Stromal cell of bone marrow (primary cell): Measurements from ENCODE around the gene BCOR.

ENCODE experiments used
- DNase-seq: peaks from one replicate; pipeline ENCODE4 v3.0.0-alpha.2; 2012; ENCODE audit warnings: low read depth

The BCOR gene

DNA sequence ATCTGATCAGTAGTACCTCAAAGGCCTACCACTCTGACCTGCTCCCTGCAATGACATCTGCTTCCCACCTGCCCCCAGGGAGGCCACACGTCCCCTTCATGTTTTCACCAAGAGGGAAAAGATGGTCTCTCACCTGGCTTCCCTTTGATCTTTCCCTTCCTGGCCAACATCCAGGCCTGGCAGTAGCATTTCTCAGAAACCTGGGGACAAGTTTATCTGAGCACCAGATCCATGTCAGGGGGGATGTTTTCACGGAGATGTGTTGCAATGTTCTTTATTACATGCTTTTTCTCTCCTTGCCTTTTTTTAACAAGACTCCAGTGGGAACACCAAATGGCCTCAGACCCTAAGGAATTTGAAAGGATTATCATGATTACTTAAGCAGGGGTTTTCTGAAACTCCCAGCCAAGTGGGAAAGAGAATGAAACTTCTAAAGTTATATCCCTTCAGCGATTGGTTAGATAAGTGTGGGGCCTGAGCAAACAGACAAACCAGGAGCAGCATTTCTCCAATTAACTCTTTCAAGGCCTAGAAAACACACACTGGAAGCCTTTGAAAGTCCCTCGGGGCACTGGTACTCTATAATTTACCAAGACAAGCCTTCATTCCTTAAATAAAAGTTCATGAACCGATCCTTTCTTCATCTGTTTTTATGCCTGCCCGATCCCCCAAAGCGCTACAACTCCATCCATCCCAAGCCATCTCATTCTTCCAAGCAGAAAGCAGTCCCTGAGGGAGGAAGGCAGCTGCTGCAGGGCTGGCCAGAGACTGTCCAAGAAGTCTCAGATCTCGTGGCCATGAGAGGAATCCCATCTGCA is 94.1 kb downstream of the BCOR start:
- DNase-seq: no peak

DNA sequence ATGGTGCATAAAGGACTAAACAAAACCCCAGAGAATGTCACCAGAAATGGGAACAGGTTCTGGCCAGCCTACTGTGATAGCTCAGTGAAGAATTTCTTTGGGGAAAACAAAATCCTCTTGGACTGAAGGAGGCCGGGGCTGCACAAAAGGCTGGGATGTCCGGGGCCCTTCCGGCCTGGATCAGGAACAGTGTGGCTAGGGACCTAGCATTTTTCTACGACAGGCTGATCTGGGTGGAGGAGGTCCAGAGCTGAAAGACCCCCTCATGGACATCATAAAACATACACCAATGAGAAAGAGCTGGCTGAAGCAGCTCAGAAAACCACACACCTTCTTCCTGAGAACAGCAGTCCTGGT is 94.7 kb downstream of the BCOR start:
- DNase-seq: no peak
